H9 (cell line): ENCODE data around the gene MRPL43. TPM values are rescaled to one million over a fixed set of nuclear protein-coding genes. Genes with fewer than 3 reads are reported as not detected.

Experiments used
- DNase-seq: peaks from one replicate; pipeline ENCODE4 v3.0.0-alpha.2; 2017
- H2AFZ ChIP-seq: one replicate; pipeline ENCODE4 v1.6.1; 2013; ENCODE audit warnings: mild to moderate bottlenecking, low read length, control low read depth, moderate library complexity
- H2AK5ac ChIP-seq: 2 replicates; pipeline ENCODE4 v1.6.1; 2013; ENCODE audit warnings: low read length, control low read depth, mixed read lengths; ENCODE audit not compliant: insufficient read length
- H2BK120ac ChIP-seq: one replicate; pipeline ENCODE4 v1.6.1; 2013; ENCODE audit warnings: low read depth, mild to moderate bottlenecking, low read length, control low read depth, inconsistent platforms; ENCODE audit not compliant: poor library complexity, severe bottlenecking
- H2BK12ac ChIP-seq: 2 replicates; pipeline ENCODE4 v1.6.1; 2013; ENCODE audit warnings: low read length, control low read depth, mixed read lengths, low read depth; ENCODE audit not compliant: insufficient read length
- H2BK15ac ChIP-seq: 2 replicates; pipeline ENCODE4 v1.6.1; 2013; ENCODE audit warnings: low read depth, low read length, control low read depth
- H2BK20ac ChIP-seq: one replicate; pipeline ENCODE4 v1.6.1; 2013; ENCODE audit warnings: low read depth, mild to moderate bottlenecking, low read length, control low read depth, inconsistent platforms; ENCODE audit not compliant: poor library complexity, severe bottlenecking
- H2BK5ac ChIP-seq: 2 replicates; pipeline ENCODE4 v1.6.1; 2013; ENCODE audit warnings: low read length, control low read depth, mixed read lengths; ENCODE audit not compliant: insufficient read length
- H3K14ac ChIP-seq: 2 replicates; pipeline ENCODE4 v1.6.1; 2013; ENCODE audit warnings: low read length, control low read depth; ENCODE audit not compliant: insufficient read depth
- H3K18ac ChIP-seq: 2 replicates; pipeline ENCODE4 v1.6.1; 2013; ENCODE audit warnings: low read depth, mild to moderate bottlenecking, mixed read lengths, low read length, control low read depth; ENCODE audit not compliant: insufficient read length
- H3K23ac ChIP-seq: 2 replicates; pipeline ENCODE4 v1.6.1; 2013; ENCODE audit warnings: low read length, control low read depth, mixed read lengths, low read depth; ENCODE audit not compliant: insufficient read length
- H3K23me2 ChIP-seq: 2 replicates; pipeline ENCODE4 v1.6.1; 2013; ENCODE audit warnings: low read depth, mild to moderate bottlenecking, mixed read lengths, low read length, control low read depth; ENCODE audit not compliant: insufficient read length, poor library complexity, severe bottlenecking
- H3K27ac ChIP-seq: 2 replicates; pipeline ENCODE4 v1.5.1; 2013; ENCODE audit warnings: low read length, control low read depth, mixed read lengths, low read depth; ENCODE audit not compliant: insufficient read length
- H3K27me3 ChIP-seq: 2 replicates; pipeline ENCODE4 v1.6.1; 2013; ENCODE audit warnings: low read length, control low read depth, inconsistent platforms; ENCODE audit not compliant: insufficient read depth
- H3K4ac ChIP-seq: 2 replicates; pipeline ENCODE4 v1.6.1; 2013; ENCODE audit warnings: low read depth, mild to moderate bottlenecking, control low read depth, inconsistent platforms, low read length, moderate library complexity
- H3K4me1 ChIP-seq: 2 replicates; pipeline ENCODE4 v1.6.1; 2013; ENCODE audit warnings: low read length, control low read depth, inconsistent platforms; ENCODE audit not compliant: insufficient read depth
- H3K4me2 ChIP-seq: 2 replicates; pipeline ENCODE4 v1.6.1; 2013; ENCODE audit warnings: low read length, control low read depth, mixed read lengths; ENCODE audit not compliant: insufficient read length, insufficient read depth
- H3K56ac ChIP-seq: 2 replicates; pipeline ENCODE4 v1.6.1; 2013; ENCODE audit warnings: low read depth, mild to moderate bottlenecking, mixed read lengths, low read length, control low read depth; ENCODE audit not compliant: insufficient read length
- H3K79me1 ChIP-seq: 2 replicates; pipeline ENCODE4 v1.6.1; 2013; ENCODE audit warnings: low read depth, mild to moderate bottlenecking, moderate library complexity, low read length, control low read depth, inconsistent platforms; ENCODE audit not compliant: insufficient read depth, poor library complexity, severe bottlenecking
- H3K79me2 ChIP-seq: 2 replicates; pipeline ENCODE4 v1.6.1; 2013; ENCODE audit warnings: low read length, control low read depth, inconsistent platforms; ENCODE audit not compliant: insufficient read depth
- H3K9ac ChIP-seq: 2 replicates; pipeline ENCODE4 v1.6.1; 2013; ENCODE audit warnings: low read length, control low read depth, mixed read lengths; ENCODE audit not compliant: insufficient read length; ENCODE audit errors: extremely low read depth
- H3K9me3 ChIP-seq: one replicate; pipeline ENCODE4 v1.6.1; 2013; ENCODE audit warnings: low read depth, low read length, inconsistent platforms; ENCODE audit not compliant: control insufficient read depth
- H3T11ph ChIP-seq: one replicate; pipeline ENCODE4 v1.6.1; 2013; ENCODE audit warnings: mild to moderate bottlenecking, low read length, control low read depth, inconsistent platforms
- H4K20me1 ChIP-seq: one replicate; pipeline ENCODE4 v1.6.1; 2013; ENCODE audit not compliant: control insufficient read depth, insufficient read length, insufficient read depth
- H4K5ac ChIP-seq: 2 replicates; pipeline ENCODE4 v1.6.1; 2013; ENCODE audit warnings: low read depth, mild to moderate bottlenecking, mixed read lengths, low read length, control low read depth; ENCODE audit not compliant: insufficient read length
- H4K8ac ChIP-seq: replicated peaks from 2 replicates; pipeline ENCODE4 v1.6.1; 2013; ENCODE audit warnings: low read length, control low read depth, mixed read lengths, low read depth; ENCODE audit not compliant: insufficient read length
- H4K91ac ChIP-seq: 2 replicates; pipeline ENCODE4 v1.6.1; 2013; ENCODE audit warnings: low read depth, mild to moderate bottlenecking, moderate library complexity, mixed read lengths, low read length, control low read depth; ENCODE audit not compliant: insufficient read length
- H3K27ac Mint-ChIP-seq, 3 experiments: 2 replicates in 2 of 3; 3 replicates in 1 of 3; pipeline ENCODE4 v1.8.0; 2020 to 2021; ENCODE audit warnings: mixed read lengths in 3 of 3, mild to moderate bottlenecking in 1 of 3, moderate library complexity in 1 of 3
- H3K27me3 Mint-ChIP-seq: 2 replicates; pipeline ENCODE4 v1.8.0; 2021; ENCODE audit warnings: low read depth, mild to moderate bottlenecking, moderate library complexity, mixed read lengths
- H3K36me3 Mint-ChIP-seq, 3 experiments: 2 replicates in 2 of 3; 3 replicates in 1 of 3; pipeline ENCODE4 v1.8.0; 2020 to 2021; ENCODE audit warnings: low read depth in 3 of 3, mixed read lengths in 3 of 3; ENCODE audit not compliant: insufficient read depth in 1 of 3
- H3K4me1 Mint-ChIP-seq, 2 experiments: 2 replicates each; pipeline ENCODE4 v1.8.0; 2020; ENCODE audit warnings: mixed read lengths in 2 of 2
- H3K4me3 Mint-ChIP-seq, 2 experiments: 2 replicates in 1 of 2; 3 replicates in 1 of 2; pipeline ENCODE4 v1.8.0; 2020 to 2021; ENCODE audit warnings: mild to moderate bottlenecking in 2 of 2, mixed read lengths in 2 of 2, moderate library complexity in 1 of 2
- H3K9me3 Mint-ChIP-seq, 2 experiments: 2 replicates in 1 of 2; 3 replicates in 1 of 2; pipeline ENCODE4 v1.8.0; 2020; ENCODE audit warnings: mild to moderate bottlenecking in 2 of 2, mixed read lengths in 2 of 2, moderate library complexity in 1 of 2
- CTCF ChIP-seq: fragments of 200-600 bp; sonication (generic); conservative IDR thresholded peaks from 3 replicates; pipeline ENCODE4 v1.8.0; 2021; ENCODE audit warnings: antibody characterized with exemption, mild to moderate bottlenecking
- WGBS: extraction: QIAGEN DNeasy Blood & Tissue Kit; methylation state at CpG from one replicate; pipeline ENCODE4 v1.1.7; 2013; ENCODE audit warnings: missing lambda C conversion rate, low lambda C conversion rate, mixed read lengths; ENCODE audit not compliant: insufficient read length; ENCODE audit errors: extremely low coverage; 5-methylcytosine and 5-hydroxymethylcytosine counted together
- total RNA-seq: library from RNA; stranded (reverse); gene quantifications from 2 replicates; pipeline ENCODE4 v1.2.1, GENCODE V29; 2021

Gene MRPL43
- total RNA-seq, 1 experiment from 2014 or later: 70.3 TPM

DNA sequence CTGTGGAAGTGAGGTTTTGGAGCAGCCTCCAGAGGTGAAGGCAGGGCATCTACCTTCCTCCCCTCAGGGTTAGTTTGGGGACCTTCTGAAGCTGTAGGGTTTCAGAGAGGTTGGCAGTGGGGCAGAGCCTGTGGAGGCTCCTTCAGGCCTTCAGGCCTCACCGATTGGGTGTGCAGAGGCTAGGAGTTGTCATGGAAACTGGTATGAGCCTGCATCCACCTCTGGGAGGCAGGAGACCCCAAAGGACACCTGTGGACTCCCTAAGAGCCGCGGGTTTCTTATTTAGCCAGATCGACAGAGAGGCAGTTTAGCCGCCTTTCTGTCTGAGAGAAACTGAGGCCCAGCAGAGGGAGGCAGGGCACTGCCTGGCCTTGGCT is 14.3 kb upstream of the MRPL43 start:
- H3K56ac ChIP-seq: no peak overlapping the region
- no peaks in the 10 kb centered on the region for H3K27me3 ChIP-seq
- no peak overlapping the region for H2BK120ac ChIP-seq
- H2AFZ ChIP-seq: no peak overlapping the region
- no peaks in the 10 kb centered on the region for H3K9me3 ChIP-seq
- no peak overlapping the region for H2BK5ac ChIP-seq
- no peak overlapping the region for H2BK20ac ChIP-seq
- no peak overlapping the region for H3K9ac ChIP-seq
- H3K23ac ChIP-seq: no peak overlapping the region
- no peaks in the 10 kb centered on the region; the same call in 1 of the 2 replicates for H3K79me2 ChIP-seq
- no peak overlapping the region for H4K91ac ChIP-seq
- H3K18ac ChIP-seq: no peak overlapping the region
- H4K5ac ChIP-seq: no peak overlapping the region
- no peaks in the 10 kb centered on the region for H3K79me1 ChIP-seq
- H3K4me1 ChIP-seq: peaks cover 2% of the 10 kb centered on the region; the same call in 1 of the 2 replicates
- Mint-ChIP-seq H3K4me3 (peak overlapping the region in 1 of 2 experiments; percentile 92; a peak in 3 of 5 replicates), H3K9me3 (no peaks in the 10 kb centered on the region; a peak in 2 of 5 replicates), H3K27me3 (no peaks in the 10 kb centered on the region), H3K4me1 (peaks cover 17 to 23% of the 10 kb centered on the region in 2 experiments), H3K36me3 (peaks cover 19 to 38% (median 35%) of the 10 kb centered on the region in 3 experiments; a peak in 6 of 7 replicates), H3K27ac (no peak overlapping the region; a peak in 1 of 7 replicates)
- H2AK5ac ChIP-seq: no peak overlapping the region
- H2BK12ac ChIP-seq: no peak overlapping the region
- H3K4ac ChIP-seq: no peak overlapping the region
- H3K23me2 ChIP-seq: peaks cover 33% of the 10 kb centered on the region
- no peak overlapping the region for H3K27ac ChIP-seq
- WGBS: no CpG with 5 or more reads among the region's 5 CpGs
- no peak overlapping the region for H3K4me2 ChIP-seq
- no peaks in the 10 kb centered on the region for H4K20me1 ChIP-seq
- H3T11ph ChIP-seq: no peak overlapping the region
- DNase-seq: no peak
- no peak overlapping the region for H3K14ac ChIP-seq
- H4K8ac ChIP-seq: no peak overlapping the region
- no peak overlapping the region for H2BK15ac ChIP-seq
- TF ChIP-seq CTCF: no peak
